Nephron (organoid): ENCODE data around the gene ASMTL.

Source experiments
- H3K27ac Mint-ChIP-seq, 3 experiments: 2 replicates each; pipeline ENCODE4 v1.8.0; 2020; ENCODE audit warnings: mixed read lengths in 3 of 3, mild to moderate bottlenecking in 2 of 3, moderate library complexity in 1 of 3
- H3K27me3 Mint-ChIP-seq: 2 replicates; pipeline ENCODE4 v1.8.0; 2021; ENCODE audit warnings: low read depth, mild to moderate bottlenecking, moderate library complexity, mixed read lengths
- H3K36me3 Mint-ChIP-seq: 2 replicates; pipeline ENCODE4 v1.8.0; 2020; ENCODE audit warnings: low read depth, mixed read lengths
- H3K4me1 Mint-ChIP-seq: 2 replicates; pipeline ENCODE4 v1.8.0; 2020; ENCODE audit warnings: mixed read lengths
- H3K4me3 Mint-ChIP-seq, 3 experiments: 2 replicates each; pipeline ENCODE4 v1.8.0; 2020; ENCODE audit warnings: mild to moderate bottlenecking in 3 of 3, mixed read lengths in 3 of 3, moderate library complexity in 2 of 3
- H3K9me3 Mint-ChIP-seq: 2 replicates; pipeline ENCODE4 v1.8.0; 2020; ENCODE audit warnings: mixed read lengths
- CTCF ChIP-seq, 3 experiments: fragments of 200-600 bp; sonication (generic); IDR thresholded peaks; one replicate each; pipeline ENCODE4 v1.5.0; 2021; ENCODE audit warnings: antibody characterized with exemption in 3 of 3; ENCODE audit not compliant: unreplicated experiment in 3 of 3

The ASMTL gene

GRCh38 chrX:1488141-1488540 lies 35.4 kb upstream of the ASMTL start:
- Mint-ChIP-seq H3K9me3 (peaks cover 13% of the 10 kb centered on the region), H3K36me3 (peaks cover 4% of the 10 kb centered on the region), H3K4me3 (no peak overlapping the region), H3K27me3 (peaks cover 10% of the 10 kb centered on the region), H3K27ac (no peak overlapping the region), H3K4me1 (no peaks in the 10 kb centered on the region)
- no peak for TF ChIP-seq CTCF (IDR thresholded peaks at IDR 0.05; ENCODE audit: unreplicated experiment in 3 of 3)

- Mint-ChIP-seq H3K4me3 (no peak overlapping the region), H3K9me3 (peaks cover 13% of the 10 kb centered on the region), H3K4me1 (no peaks in the 10 kb centered on the region), H3K36me3 (peaks cover 4% of the 10 kb centered on the region), H3K27ac (no peak overlapping the region), H3K27me3 (peaks cover 4% of the 10 kb centered on the region)
- no peak for TF ChIP-seq CTCF (IDR thresholded peaks at IDR 0.05; ENCODE audit: unreplicated experiment in 3 of 3)
Observed at GRCh38 chrX:1487401-1487800, 34.7 kb upstream of the ASMTL start.

- H3K9me3 Mint-ChIP-seq: peaks cover 15% of the 10 kb centered on the region
- H3K36me3 Mint-ChIP-seq: peaks cover 4% of the 10 kb centered on the region
- TF ChIP-seq CTCF (IDR thresholded peaks at IDR 0.05; ENCODE audit: unreplicated experiment in 3 of 3): no peak
Observed at GRCh38 chrX:1486749-1487361, 34.1 kb upstream of the ASMTL start.

GRCh38 chrX:1486177-1486576 lies 33.5 kb upstream of the ASMTL start:
- H3K36me3 Mint-ChIP-seq: no peaks in the 10 kb centered on the region
- H3K27me3 Mint-ChIP-seq: peaks cover 4% of the 10 kb centered on the region
- H3K27ac Mint-ChIP-seq: no peak overlapping the region
- no peak for TF ChIP-seq CTCF (IDR thresholded peaks at IDR 0.05; ENCODE audit: unreplicated experiment in 3 of 3)
- H3K9me3 Mint-ChIP-seq: peaks cover 15% of the 10 kb centered on the region
- H3K4me3 Mint-ChIP-seq: no peak overlapping the region
- peaks cover 7% of the 10 kb centered on the region for H3K4me1 Mint-ChIP-seq

More at GRCh38 chrX:1486749-1487361, 34.1 kb upstream of the ASMTL start:
- Mint-ChIP-seq H3K27ac (no peak overlapping the region), H3K4me1 (peaks cover 4% of the 10 kb centered on the region), H3K4me3 (no peak overlapping the region), H3K27me3 (peaks cover 4% of the 10 kb centered on the region)

GRCh38 chrX:1485033-1485432 lies 32.3 kb upstream of the ASMTL start:
- Mint-ChIP-seq H3K9me3 (peaks cover 18% of the 10 kb centered on the region), H3K4me3 (no peak overlapping the region), H3K36me3 (no peaks in the 10 kb centered on the region), H3K27ac (no peak overlapping the region), H3K27me3 (peaks cover 4% of the 10 kb centered on the region), H3K4me1 (peaks cover 7% of the 10 kb centered on the region)
- no peak for TF ChIP-seq CTCF (IDR thresholded peaks at IDR 0.05; ENCODE audit: unreplicated experiment in 3 of 3)

- Mint-ChIP-seq H3K4me1 (peaks cover 7% of the 10 kb centered on the region), H3K27ac (no peak overlapping the region), H3K4me3 (no peak overlapping the region), H3K36me3 (no peaks in the 10 kb centered on the region), H3K27me3 (peaks cover 4% of the 10 kb centered on the region), H3K9me3 (peaks cover 21% of the 10 kb centered on the region)
- no peak for TF ChIP-seq CTCF (IDR thresholded peaks at IDR 0.05; ENCODE audit: unreplicated experiment in 3 of 3)
Observed at GRCh38 chrX:1484638-1485019, 31.9 kb upstream of the ASMTL start.
